ENCODE results near the gene RAP1A.
"Not testable (repeated sequence)": the region's sequence is repeated elsewhere in the genome, so short reads cannot be mapped to it uniquely, and the experiment has no call there.

Gene RAP1A

DNA sequence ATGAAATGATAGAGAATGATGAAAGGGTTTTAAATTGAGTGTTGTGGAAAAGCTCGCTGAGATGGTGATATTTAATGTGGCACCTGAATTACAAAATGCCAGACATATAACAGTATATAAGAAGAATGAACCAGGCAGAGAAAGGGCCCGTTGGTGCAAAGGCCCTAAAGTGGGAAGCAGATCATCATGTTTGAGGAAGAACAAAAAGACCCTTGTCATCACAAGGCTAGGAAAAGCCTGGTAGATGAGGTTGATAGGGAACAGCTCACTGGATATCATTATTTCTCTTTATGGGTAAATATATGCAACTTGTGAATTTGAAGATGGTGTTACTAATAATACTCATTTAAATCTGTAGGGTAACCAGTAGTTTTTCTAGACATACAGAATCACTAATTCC, 11.0 kb downstream of the RAP1A start:
- no peak for DNase-seq

DNA sequence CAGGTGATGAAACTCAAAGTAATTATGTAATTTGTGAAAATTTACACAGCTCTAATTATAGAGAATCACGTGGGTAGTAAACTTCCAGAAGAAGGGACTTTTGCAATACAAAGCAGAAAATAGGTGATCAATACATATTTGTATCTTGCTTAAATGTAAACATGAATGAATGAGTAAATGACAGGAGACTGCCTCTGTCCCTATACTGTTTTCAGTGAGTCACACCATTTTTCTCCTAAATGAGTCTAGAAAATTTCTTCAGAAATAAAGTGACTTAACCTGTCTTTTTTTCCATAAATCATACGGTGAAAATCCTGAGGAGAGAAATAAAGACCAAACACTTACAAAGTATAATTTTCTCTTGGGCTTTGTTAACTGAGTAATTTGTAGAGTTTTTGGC, 11.9 kb downstream of the RAP1A start:
- DNase-seq, result no peak

- DNase-seq, result not testable (repeated sequence)
These were observed 13.2 kb downstream of the RAP1A start for GRCh38 chr1:111632771-111633170.

- DNase-seq, result no peak
These were observed 14.2 kb downstream of the RAP1A start for GRCh38 chr1:111633736-111634247.

GRCh38 chr1:111635324-111636009, 15.9 kb downstream of the RAP1A start:
- no peak for DNase-seq

DNA sequence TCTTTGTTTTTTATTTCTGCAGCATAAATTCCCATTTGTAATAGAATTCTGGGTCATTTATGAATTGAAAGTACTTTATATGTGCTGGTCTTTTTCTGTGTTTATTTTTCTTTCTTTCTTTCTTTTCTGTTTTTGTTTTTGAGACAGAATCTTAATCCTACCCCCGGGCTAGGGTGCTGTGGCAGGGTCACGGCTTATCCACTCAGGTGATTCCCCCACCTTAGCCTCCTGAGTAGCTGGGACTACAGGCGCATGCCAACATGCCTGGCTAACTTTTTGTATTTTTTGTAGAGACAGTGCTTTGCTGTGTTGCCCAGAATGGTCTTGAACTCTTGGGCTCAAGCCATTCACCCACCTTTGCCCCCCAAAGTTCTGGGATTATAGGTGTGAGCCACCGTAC, 18.7 kb downstream of the RAP1A start:
- no peak for DNase-seq

DNA sequence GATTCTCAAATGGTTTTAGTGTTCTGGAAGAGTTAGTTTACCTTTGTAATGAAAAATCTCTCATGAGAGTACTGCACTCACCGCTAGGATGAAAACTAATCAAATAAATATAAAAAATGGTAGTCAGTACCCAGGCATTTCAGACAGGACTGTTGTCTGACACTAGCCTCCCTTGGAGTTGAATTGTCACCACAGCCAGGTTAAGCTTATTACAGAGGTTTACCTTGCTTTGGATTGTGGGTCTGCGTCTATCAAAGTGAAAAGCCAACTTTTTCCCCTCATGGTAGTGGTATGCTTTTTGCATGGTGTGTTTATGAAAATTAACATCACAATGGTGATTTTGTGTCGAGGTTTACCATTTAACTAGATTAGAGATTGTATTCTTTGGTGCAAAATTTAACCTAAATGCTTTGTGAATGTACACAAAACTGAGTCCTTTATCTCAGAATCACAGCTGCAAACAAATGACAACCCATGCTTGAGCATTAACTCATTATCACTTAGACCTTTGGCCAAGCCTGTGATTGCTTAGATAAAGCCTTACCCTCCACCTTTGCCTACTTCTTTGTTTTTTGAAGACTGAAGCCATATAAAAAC, 20.1 kb downstream of the RAP1A start:
- DNase-seq, result no peak

DNA sequence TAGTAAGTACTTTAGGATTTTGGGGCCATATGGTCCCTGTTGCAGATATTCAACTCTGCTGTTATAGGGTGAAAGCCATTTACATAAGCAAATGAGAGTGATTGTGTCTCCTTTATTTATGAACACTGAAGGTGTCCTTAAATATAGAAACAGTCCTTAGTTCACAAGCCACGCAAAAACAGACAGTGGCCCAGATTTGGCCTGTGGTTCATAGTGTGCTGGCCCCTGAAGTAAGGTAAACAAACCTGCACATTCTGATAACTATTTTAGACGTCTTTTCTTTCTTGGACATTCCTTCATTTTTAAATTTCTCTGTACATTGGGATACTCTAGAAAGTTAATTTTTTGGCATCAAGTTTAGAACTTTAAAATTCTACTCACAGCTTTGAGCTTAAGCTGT, 23.5 kb downstream of the RAP1A start:
- no peak for DNase-seq

DNA sequence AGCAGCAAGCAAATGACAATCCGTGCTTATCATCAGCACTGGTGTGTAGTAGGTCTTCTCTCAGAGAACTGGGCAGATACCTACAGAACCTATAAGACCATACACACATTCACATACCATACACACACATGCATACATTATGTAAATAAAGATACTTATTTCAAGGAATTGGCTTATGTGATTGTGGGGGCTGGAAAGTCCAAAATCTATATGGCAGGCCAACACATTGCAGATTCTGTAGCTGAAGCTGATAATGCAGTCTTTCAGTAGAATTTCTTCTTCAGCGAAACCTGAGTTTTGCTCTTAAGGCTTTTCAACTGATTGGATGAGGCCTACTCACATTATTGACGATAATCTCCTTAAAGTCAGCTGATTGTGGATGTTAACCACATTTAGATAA, 24.1 kb downstream of the RAP1A start:
- DNase-seq, result no peak

DNA sequence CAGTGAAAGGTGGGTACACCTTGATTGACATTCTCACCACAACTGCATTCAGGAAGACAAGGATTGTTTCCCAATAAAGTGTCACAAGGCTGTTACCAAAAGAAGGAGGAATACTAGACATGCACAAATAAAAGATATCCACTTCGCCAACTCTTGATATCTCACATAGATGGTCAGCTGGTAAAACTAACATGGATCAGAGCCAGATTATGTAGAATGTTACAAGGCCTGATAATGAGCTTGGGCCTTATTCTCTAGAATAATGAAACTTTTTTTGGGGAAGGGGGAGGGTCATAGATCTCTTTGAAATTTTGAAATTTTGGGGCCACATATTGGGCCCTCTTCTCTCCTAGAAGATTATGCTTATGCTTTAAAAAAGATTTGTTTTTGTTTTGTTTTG, 24.9 kb downstream of the RAP1A start:
- DNase-seq, result no peak

- no peak for DNase-seq
These were observed 28.1 kb downstream of the RAP1A start for GRCh38 chr1:111647736-111648135.

- no peak for DNase-seq
These were observed 29.2 kb downstream of the RAP1A start for GRCh38 chr1:111648806-111649205.

GRCh38 chr1:111649227-111649626, 29.6 kb downstream of the RAP1A start:
- no peak for DNase-seq

DNA sequence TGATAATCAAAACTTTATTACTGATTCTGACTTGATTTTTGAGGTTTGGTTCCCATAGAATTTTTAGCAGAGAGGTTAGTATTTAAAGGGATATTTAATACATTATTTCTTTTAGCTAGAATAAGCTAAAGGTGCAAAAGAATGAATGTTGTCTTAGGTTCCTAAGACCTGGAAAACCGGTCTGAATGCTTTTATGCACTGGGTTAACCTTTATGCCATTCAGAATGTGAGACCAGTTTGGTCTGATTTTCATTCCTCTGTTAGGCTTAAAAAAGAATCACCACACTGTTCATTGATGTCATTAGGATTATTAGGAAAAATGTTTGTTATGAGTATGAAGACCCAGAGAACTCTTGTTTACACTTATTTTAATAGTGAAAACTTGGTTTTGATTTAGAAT, 30.1 kb downstream of the RAP1A start:
- no peak for DNase-seq

GRCh38 chr1:111653709-111654108, 34.1 kb downstream of the RAP1A start:
- no peak for DNase-seq

- DNase-seq, result no peak
These were observed 35.2 kb downstream of the RAP1A start for GRCh38 chr1:111654839-111655238.

- peak; percentile 58 for DNase-seq
These were observed 36.8 kb downstream of the RAP1A start for GRCh38 chr1:111656086-111657017.

DNA sequence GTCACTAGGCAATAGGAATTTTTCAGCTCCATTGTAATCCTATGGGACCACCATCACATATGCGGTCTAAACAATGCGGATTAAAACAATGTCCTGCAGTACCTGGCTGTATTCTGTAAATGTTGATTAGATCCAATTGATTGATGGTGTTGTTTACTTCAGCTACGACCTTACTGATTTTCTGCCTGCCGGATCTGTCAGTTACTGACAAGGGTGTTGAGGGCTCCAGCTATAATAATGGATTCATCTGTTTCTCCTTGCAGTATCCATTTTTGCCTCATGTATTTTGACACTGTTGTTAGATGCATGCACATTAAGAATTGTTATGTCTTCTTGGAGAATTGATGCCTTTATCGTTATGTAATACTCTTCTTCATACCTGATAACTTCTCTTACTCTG, 39.0 kb downstream of the RAP1A start:
- DNase-seq, result no peak

DNA sequence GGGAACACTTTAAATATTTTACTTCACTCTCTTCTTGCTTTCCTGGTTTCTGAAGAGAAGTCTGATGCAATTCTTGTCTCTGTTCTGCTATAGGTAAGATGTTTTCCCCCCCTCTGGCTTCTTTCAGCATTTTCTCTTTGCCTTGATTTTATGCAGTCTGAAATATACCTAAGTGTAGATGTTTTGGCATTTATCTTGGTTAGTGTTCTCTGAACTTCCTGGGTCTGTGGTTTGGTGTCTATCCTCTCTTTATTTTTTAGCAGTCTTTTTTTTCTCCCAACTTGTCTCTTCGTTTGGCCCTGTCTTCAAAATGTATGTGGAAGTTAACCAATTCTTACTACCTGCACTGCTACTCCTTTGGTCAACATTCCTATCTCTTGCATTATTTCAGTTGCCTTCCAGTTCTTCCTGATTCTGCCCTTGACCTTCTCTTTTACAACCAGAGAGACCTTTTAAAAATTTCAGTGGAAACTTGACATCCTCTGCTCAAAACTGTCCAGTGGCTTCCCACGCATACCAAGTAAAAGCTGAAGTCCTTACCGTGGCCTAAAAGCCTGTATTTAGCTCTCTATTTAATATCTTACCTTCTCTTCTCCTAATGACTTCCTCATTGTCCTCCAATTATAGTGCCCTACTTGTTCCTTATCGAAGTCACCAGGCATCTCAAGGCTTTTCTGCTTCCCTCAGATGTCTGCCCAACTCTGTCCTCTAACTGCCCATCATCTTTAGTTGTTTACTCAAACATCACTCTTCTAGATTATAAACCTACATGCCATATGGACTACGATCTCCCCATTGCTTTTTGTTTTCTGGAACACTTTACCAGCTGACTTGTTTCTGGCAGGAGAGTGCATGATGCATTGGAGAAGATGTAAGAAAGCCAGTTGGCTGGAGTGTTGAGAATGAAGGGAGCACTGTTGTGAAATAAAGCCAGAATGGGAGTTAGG, 40.9 kb downstream of the RAP1A start:
- DNase-seq, result no peak

DNA sequence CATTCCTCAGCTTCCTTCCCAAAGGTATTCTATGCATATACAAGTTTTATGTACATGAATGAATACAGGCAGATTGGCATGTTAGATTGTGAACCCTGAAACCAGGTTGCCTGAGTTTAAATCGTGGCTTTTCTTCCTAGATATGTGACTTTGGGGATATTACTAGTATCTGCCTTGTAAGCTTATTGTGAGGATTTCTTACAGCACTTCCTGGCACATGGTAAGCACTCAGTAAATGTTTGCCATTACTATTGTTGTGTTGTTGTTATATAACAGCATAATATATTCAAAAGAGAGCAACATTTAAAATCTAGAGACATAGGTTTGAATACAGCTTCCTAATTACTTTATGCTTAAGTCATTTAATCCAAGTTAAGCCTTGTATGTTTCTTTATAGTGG, 45.1 kb downstream of the RAP1A start:
- DNase-seq, result no peak

DNA sequence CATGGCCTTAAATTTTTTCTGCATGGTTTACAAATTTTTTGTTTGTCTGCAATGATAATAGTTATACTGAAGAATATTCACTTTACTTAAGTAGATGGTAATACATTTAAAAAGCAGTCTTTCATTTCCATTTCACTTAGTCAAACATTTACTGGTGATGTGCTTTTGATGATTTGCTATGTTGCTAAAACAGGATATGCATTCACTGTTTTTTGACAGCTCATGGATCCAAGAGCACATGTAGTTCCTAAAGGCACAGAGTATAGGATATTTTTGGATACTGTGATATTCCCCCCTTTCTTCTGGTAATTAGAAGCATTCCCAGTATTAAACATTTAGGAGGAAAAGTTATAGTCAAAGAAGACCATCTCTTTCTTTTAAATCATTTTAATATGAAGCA, 45.9 kb downstream of the RAP1A start:
- no peak for DNase-seq

- no peak for DNase-seq
These were observed 47.2 kb downstream of the RAP1A start for GRCh38 chr1:111666828-111667227.
